BE2C (cell line): ENCODE data around the gene MACROH2A2.

Experiments used
- DNase-seq: peaks from one replicate; pipeline ENCODE4 v3.0.0-alpha.2; 2020
- H3K27me3 ChIP-seq: fragments of 250-450 bp; sonication (Bioruptor Pico); 2 replicates; pipeline ENCODE4 v1.5.1; 2020; ENCODE audit warnings: mild to moderate bottlenecking
- H3K36me3 ChIP-seq: fragments of 250-450 bp; sonication (Bioruptor Pico); 2 replicates; pipeline ENCODE4 v1.5.1; 2020; ENCODE audit warnings: mild to moderate bottlenecking
- H3K4me1 ChIP-seq: fragments of 250-450 bp; sonication (Bioruptor Pico); 2 replicates; pipeline ENCODE4 v1.5.1; 2020
- H3K4me3 ChIP-seq: 2 replicates; pipeline ENCODE4 v1.5.1; 2011; ENCODE audit warnings: low read depth, low read length
- H3K9me3 ChIP-seq: fragments of 250-450 bp; sonication (Bioruptor Pico); 2 replicates; pipeline ENCODE4 v1.5.1; 2020
- CTCF ChIP-seq: IDR thresholded peaks from 2 replicates; pipeline ENCODE4 v1.5.1; 2012; ENCODE audit warnings: mild to moderate bottlenecking, low read depth, low read length

MACROH2A2 gene

GRCh38 chr10:70139151-70139996 lies 86.7 kb downstream of the MACROH2A2 start:
- H3K36me3 ChIP-seq: no peaks in the 10 kb centered on the region
- no peaks in the 10 kb centered on the region for H3K9me3 ChIP-seq
- H3K4me3 ChIP-seq: no peak overlapping the region
- no peaks in the 10 kb centered on the region for H3K4me1 ChIP-seq
- no peak for DNase-seq
- no peaks in the 10 kb centered on the region for H3K27me3 ChIP-seq
- no peak for TF ChIP-seq CTCF

GRCh38 chr10:70139997-70140250 lies 87.3 kb downstream of the MACROH2A2 start:
- DNase-seq: no peak
- no peak for TF ChIP-seq CTCF
- H3K4me1 ChIP-seq: no peaks in the 10 kb centered on the region
- no peaks in the 10 kb centered on the region for H3K36me3 ChIP-seq
- H3K27me3 ChIP-seq: no peaks in the 10 kb centered on the region
- H3K4me3 ChIP-seq: no peak overlapping the region
- H3K9me3 ChIP-seq: no peaks in the 10 kb centered on the region

GRCh38 chr10:70140297-70140696 lies 87.7 kb downstream of the MACROH2A2 start:
- TF ChIP-seq CTCF: no peak
- no peaks in the 10 kb centered on the region for H3K9me3 ChIP-seq

GRCh38 chr10:70142555-70142954 lies 89.9 kb downstream of the MACROH2A2 start:
- H3K36me3 ChIP-seq: no peaks in the 10 kb centered on the region
- TF ChIP-seq CTCF: no peak
- no peak for DNase-seq
- no peaks in the 10 kb centered on the region for H3K9me3 ChIP-seq
- H3K4me3 ChIP-seq: no peak overlapping the region
- no peaks in the 10 kb centered on the region; the same call in 1 of the 2 replicates for H3K4me1 ChIP-seq
- H3K27me3 ChIP-seq: no peaks in the 10 kb centered on the region

More at GRCh38 chr10:70140297-70140696, 87.7 kb downstream of the MACROH2A2 start:
- no peak for DNase-seq
- H3K27me3 ChIP-seq: no peaks in the 10 kb centered on the region
- no peaks in the 10 kb centered on the region for H3K36me3 ChIP-seq
- no peak overlapping the region for H3K4me3 ChIP-seq
- no peaks in the 10 kb centered on the region for H3K4me1 ChIP-seq

- Histone ChIP-seq H3K4me1 (no peaks in the 10 kb centered on the region; the same call in 1 of the 2 replicates), H3K27me3 (no peaks in the 10 kb centered on the region), H3K36me3 (no peaks in the 10 kb centered on the region), H3K4me3 (peak overlapping the region; percentile 72), H3K9me3 (no peaks in the 10 kb centered on the region)
- DNase-seq: no peak
- TF ChIP-seq CTCF: no peak
These were observed 91.9 kb downstream of the MACROH2A2 start for GRCh38 chr10:70144372-70145110.

- peak overlapping the region; percentile 72 for H3K4me3 ChIP-seq
- no peaks in the 10 kb centered on the region for H3K27me3 ChIP-seq
- no peaks in the 10 kb centered on the region for H3K36me3 ChIP-seq
- no peak for DNase-seq
- no peaks in the 10 kb centered on the region for H3K9me3 ChIP-seq
- no peaks in the 10 kb centered on the region; the same call in 1 of the 2 replicates for H3K4me1 ChIP-seq
- no peak for TF ChIP-seq CTCF
These were observed 92.6 kb downstream of the MACROH2A2 start for GRCh38 chr10:70145166-70145665.
